ENCODE results near the gene CLBA1.
A peak's percentile ranks its signal among the peaks of the same experiment; 100 is the strongest.
"Not testable (repeated sequence)": the region's sequence is repeated elsewhere in the genome, so short reads cannot be mapped to it uniquely, and the experiment has no call there.

CLBA1 gene

DNA sequence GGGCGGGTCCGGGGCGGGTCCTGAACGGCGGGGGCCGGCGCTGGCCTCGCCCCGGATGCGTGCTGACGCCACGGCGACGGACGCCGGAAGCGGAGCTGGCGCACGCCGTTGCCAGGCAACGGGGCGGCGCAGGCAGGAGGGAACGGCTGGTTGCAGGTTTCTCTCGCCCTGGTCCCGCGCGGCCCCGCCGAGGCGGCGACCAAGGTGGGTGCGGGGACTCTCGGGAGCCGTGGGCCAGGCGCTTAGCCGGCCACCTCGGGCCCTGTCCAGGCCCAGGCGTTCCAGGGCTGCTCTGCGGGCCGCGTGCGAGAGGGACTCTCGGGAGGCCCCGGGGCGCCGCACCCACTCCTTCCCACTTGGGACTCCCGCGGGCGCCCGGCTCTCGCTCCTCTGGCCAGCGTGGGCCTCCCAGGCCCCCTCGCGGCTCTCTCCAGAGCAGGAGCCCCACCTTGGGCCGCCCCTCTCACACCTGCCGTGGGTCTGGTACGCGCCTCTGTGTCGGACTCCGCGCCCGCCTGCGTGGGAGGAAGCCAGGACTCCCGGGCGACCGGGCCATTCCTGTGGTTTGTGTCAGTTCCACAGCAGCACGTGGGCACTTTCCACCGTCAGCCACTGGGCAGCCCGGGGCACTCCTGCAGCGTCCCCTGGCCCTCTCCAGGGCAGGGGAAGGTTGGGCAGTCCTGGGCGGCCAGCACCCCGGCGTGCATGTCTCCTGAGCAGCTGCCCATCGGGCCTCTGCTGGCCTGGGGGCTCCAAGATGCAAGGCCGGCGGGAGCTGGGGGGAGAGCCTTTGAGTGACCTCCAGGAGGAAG lies at the start of gene CLBA1:
CLBA1 (plus strand) TSS at position 114 of the 812 bp plus-strand sequence; CDS start at position 758, 644 bp downstream.
- peak; percentile 88 for DNase-seq

DNA sequence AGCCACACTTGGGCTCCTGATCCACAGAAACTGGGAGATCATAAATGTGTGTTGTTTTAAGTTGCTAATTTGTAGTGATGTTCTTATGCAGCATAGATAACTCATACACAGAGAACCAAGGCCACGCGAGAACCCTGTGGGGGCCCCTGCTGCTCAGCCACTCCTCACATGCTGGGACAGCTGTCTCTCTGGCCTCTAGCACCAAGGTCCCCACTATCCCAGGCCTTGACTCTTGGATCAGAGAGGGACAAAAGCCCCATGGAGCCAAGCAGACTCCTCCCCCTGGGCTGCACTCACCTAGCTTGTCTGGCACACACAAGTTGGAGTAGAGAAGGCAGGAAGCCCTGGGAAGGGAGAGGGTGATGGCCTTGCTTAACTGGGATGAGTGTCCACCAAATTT lies 49.6 kb upstream of the CLBA1 start:
- no peak for DNase-seq

DNA sequence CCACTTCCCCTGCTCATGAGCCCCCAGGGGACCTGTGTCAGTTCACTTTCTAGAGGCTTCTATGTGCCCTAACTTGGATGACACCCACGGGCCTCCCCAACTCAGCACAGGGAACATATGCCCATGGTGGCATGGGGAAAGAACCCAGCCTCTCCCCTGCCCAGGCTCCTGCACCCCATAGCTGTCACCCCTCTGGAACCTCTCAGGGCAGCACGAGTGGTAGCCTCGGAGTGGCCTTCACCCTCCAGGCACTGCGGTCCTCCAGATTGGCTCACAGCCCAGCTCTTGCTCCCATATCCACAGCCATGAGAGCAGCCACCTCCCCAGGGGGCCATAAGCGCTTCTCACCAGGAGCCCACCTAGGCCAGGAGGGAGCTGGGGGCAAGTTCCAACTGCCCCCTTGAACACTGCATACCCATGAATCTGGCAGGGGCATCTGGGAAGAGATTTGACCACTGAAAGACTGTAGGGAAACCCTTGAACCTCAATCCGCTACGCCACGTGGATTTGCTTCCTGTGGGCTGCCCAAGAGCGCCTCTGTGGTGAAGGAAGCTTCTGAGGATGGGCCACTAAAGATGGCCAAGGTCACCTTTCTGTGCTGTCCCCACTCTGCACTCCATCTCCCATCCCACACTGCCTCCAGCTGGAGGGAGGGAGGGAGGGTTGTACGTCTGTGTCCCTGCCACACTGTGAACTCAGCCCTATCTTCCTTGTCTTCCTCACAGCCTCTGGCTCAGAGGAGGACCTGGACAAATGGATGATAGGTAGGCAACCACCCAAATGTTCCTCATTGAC lies 49.0 kb upstream of the CLBA1 start:
- DNase-seq = no peak

DNA sequence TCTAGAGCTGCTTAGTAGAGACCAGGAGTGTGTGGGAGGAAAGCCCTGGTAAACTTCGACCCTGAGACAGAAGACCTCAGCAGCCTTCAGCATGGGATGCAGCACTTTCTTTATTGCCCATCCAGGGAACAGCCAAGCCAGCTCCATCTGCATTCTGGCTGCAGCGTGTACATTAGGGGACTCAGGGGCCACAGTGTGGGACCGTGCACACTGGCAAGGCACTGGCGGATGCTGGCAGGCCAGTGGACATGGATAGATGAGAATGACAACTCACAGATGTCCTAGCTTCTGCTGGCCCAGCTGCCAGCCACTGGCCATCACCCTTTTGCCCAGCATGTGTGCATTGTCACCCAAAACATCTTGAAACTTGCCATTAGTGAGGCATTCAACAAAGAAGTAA lies 48.4 kb upstream of the CLBA1 start:
- no peak for DNase-seq

DNA sequence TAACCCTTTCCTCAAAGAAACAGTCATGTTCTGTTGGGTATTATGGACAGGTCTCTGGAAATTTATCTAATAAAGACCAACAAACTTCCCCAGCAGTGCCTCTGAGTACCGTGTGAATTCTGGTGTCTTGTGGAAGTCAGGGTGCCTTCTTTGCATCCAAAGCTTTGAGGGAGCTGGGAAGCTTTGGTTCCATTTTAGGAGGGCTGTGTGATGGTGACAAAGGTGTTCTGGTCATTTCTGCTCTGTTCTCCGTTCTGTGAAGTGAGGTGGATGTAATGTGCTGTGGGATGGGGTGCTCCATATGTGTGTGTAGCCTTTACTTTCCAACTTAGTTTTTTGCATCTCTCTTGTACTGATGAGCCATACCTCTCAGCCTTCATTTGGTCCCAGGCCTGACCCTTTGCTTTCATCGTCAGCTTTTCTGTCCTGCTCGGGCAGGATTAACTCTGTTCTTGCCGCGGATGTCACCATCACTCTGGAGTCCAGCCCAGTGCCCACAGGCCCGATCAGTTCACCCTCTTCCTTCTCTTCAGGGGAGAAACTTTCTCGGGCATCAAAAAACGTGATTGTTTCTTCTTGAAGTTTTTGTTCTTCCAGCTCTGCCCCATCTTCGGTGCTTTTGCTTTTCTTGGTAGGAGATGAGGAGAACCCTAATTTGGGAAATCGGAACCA lies 47.8 kb upstream of the CLBA1 start:
- no peak for DNase-seq

DNA sequence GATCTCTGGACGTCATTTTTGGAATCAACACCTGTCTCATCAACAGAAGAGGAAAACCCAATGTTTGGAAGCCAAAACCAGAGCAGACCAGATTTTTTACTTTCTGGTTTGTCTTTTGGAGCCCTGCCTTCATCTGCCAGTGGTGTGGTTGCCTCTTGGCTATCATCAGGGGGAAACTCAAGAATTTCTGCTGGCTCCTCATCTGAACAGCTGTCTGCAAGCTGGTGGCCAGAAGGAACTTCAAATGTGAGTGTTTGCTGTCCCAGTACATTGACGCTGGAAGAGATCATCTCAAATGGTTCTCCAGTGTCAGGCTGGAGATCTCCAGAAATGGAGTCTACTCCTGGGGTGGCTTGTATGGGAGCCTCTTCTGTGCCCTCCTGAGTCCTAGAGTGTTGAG lies 47.2 kb upstream of the CLBA1 start:
- no peak for DNase-seq

DNA sequence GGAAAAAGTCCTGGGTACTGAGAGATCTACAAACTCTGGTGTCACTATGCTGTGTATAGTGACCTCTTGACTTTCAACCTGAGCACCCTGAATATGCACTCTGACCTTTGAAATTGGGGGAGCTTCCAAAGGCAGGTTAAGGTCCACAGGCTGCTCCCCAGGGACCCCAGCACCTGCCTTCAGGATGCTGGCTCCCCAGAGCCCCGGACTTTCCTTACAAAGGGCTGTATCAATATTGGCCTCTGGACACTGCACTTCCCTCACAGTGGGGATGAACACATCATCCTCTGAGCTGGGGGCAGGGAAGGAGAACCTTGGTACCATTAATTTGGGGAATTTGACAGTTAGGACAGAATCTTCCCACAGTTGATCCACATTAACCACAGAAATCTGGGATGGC lies 46.6 kb upstream of the CLBA1 start:
- no peak for DNase-seq

DNA sequence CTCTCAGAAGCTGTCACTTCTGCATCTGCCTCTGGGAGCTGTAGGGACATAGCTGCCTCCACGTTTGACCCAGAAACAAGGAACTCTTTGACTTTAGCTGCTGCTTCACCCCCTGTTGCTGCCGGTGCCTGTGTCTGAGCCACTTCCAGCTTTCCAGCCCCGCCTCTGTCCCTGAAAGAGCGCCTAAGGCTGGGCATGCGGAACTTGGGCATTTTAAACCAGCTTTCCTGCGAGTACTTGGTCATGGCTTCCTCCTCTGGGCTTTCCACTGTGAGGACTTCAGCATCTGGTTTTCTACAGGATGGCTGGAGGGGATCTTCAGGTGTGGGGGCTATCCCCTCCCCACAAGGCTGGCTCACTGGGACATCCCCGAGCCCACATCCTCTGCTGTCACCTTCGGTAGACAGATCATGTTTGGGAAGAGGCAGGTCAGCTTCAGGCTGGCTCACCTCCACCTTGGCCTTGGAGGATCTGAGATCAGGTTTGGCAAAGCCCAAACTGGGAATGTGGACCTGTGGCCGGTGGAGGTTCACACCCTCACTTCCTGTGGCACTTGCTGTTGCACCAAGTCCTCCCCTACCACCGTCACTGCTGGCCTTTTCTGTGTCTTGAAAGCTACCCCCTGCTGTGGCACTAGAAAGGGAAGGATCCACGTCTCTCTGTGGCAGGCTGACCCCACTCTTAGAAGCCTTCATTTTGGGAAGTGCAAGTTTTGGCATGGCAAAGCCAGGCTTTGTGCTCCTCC lies 45.8 kb upstream of the CLBA1 start:
- DNase-seq = no peak

DNA sequence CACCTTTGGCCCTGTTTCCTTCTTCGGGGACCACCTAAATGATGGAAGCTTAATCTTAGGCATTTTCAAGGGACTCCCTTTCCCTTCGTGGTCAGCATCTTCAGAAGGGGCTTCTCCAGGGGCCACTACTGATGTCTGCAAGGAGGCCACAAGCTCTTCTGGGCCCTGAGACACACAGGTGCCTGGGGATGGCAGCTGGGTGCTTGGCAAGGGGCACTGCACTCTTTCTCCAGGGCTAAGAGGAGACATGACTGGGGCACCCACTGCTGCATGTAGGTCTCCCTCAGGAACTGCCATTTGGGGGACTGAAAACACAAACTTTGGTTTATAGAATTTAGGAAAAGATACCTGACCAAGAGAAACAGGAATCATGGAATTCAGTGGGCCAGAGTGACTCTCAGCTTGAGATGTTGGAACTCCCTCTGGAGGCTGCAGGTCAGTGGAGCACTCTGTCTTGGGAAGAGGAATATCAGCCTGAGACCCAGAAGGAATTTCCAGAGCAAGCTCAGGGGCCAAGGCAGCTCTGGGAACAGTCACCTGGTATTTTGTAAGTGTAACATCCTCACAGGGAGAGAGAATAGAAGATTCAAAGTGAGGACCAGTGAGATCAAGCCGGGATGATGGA lies 45.0 kb upstream of the CLBA1 start:
- no peak for DNase-seq

DNA sequence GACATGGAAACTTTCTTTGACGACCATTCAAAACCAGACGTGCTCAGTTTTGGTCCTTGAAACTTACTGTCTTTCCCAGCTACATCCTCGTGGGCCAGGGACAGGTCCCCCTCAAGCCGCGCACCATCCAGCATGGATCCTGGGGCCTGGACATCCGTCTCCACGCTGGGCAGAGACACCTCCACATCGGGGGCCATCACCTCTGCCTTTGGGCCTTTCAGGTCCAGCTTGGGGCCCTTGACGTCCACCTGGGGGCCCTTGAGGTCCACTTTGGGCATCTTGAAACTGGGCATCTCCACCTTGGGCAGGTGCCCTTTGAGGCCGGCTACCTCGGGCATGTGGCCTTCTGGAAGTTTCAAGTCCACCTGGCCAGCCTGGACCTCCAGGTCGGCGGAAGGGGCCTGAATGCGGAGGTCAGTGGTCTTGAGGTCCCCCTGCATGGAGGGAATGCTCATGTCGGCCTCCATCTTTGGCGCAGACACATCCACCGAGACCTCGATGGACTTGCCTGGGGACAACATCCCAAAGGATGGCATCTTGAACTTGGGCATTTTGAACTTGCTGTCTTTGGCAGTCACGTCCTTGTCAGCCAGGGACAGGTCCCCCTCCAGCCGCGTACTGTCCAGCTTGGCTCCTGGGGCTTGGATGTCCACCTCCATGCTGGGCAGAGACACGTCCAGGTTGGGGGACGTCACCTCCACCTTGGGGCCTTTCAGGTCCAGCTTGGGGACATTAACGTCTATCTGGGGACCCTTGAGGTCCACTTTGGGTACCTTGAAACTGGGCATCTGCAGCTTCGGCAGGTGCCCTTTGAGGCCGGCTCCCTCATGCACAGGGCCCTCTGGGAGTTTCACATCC lies 43.9 kb upstream of the CLBA1 start:
- DNase-seq = no peak

DNA sequence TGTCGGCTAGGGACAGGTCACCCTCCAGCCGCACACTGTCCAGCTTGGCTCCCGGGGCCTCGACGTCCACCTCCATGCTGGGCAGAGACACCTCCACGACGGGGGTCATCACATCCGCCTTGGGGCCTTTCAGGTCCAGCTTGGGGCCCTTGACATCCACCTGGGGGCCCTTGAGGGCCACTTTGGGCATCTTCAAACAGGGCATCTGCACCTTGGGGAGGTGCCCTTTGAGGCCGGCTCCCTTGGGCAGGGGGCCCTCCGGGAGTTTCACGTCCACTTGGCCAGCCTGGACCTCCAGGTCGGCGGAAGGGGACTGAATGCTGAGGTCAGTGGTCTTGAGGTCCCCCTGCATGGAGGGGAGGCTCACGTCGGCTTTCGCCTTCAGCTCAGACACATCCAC lies 43.0 kb upstream of the CLBA1 start:
- DNase-seq = no peak

DNA sequence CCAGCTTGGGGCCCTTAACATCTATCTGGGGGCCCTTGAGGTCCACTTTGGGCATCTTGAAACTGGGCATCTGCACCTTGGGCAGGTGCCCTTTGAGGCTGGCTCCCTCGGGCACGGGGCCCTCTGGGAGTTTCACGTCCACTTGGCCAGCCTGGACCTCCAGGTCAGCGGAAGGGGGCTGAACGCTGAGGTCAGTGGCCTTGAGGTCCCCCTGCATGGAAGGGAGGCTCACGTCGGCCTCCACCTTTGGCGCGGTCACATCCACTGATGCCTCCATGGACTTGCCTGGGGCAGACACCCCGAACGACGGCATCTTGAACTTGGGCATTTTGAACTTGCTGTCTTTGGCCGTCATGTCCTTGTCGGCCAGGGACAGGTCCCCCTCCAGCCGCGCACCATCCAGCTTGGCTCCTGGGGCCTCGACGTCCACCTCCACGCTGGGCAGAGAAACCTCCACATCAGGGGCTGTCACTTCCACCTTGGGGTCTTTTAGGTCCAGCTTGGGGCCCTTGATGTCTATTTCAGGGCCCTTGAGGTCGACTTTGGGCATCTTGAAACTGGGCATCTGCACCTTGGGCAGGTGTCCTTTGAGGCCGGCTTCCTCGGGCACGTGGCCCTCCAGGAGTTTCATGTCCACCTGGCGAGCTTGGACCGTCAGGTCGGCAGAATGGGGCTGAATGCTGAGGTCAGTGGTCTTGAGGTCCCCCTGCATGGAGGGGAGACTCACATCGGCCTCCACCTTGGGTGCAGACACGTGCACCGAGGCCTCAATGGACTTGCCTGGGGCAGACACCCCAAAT lies 42.2 kb upstream of the CLBA1 start:
- DNase-seq = not testable (repeated sequence)

DNA sequence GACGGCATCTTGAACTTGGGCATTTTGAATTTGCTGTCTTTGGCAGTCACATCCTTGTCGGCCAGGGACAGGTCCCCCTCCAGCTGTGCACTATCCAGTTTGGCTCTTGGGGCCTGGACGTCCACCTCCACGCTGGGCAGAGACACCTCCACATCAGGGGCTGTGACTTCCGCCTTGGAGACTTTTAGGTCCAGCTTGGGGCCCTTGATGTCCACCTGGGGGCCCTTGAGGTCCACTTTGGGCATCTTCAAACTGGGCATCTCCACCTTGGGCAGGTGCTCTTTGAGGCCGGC lies 41.6 kb upstream of the CLBA1 start:
- DNase-seq = not testable (repeated sequence)

DNA sequence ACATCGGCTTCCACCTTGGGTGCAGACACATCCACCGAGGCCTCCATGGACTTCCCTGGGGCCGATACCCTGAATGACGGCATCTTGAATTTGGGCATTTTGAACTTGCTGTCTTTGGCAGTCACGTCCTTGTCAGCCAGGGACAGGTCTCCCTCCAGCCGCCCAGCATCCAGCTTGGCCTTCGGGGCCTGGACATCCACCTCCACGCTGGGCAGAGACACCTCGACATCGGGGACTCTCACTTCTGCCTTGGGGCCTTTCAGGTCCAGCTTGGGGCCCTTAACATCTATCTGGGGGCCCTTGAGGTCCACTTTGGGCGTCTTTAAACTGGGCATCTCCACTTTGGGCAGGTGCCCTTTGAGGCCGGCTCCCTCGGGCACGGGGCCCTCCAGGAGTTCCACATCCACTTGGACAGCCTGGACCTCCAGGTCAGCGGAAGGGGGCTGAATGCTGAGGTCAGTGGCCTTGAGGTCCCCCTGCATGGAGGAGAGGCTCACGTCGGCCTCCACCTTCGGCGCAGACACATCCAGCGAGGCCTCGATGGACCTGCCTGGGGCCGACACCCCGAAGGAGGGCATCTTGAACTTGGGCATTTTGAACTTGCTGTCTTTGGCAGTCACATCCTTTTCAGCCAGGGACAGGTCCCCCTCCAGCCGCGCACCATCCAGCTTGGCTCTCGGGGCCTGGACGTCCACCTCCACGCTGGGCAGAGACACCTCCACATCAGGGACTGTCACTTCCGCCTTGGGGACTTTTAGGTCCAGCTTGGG lies 41.0 kb upstream of the CLBA1 start:
- not testable (repeated sequence) for DNase-seq

DNA sequence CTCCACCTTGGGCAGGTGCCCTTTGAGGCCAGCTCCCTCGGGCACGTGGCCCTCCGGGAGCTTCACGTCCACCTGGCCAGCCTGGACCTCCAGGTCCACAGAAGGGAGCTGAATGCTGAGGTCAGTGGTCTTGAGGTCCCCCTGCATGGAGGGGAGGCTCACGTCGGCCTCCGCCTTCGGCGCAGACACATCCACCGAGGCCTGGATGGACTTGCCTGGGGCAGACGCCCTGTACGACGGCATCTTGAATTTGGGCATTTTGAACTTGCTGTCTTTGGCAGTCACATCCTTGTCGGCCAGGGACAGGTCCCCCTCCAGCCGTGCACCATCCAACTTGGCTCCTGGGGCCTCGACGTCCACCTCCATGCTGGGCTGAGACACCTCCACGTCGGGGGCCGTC lies 40.3 kb upstream of the CLBA1 start:
- DNase-seq = not testable (repeated sequence)

DNA sequence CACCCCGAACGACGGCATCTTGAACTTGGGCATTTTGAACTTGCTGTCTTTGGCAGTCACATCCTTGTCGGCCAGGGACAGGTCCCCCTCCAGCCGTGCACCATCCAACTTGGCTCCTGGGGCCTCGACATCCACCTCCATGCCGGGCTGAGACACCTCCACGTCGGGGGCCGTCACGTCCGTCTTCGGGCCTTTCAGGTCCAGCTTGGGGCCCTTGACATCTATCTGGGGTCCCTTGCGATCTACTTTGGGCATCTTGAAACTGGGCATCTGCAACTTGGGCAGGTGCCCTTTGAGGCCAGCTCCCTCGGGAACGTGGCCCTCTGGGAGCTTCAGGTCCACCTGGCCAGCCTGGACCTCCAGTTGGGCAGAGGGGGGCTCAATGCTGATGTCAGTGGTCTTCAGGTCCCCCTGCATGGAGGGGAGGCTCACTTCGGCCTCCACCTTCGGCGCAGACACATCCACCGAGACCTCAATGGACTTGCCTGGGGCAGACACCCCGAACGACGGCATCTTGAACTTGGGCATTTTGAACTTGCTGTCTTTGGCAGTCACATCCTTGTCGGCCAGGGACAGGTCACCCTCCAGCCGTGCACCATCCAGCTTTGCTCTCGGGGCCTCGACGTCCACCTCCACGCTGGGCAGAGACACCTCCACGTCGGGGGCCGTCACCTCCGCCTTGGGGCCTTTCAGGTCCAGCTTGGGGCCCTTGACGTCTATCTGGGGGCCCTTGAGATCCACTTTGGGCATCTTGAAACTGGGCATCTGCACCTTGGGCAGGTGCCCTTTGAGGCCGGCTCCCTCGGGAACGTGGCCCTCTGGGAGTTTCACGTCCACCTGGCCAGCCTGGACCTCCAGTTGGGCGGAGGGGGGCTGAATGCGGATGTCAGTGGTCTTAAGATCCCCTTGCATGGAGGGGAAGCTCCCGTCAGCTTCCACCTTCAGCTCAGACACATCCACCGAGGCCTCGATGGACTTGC lies 39.3 kb upstream of the CLBA1 start:
- not testable (repeated sequence) for DNase-seq

DNA sequence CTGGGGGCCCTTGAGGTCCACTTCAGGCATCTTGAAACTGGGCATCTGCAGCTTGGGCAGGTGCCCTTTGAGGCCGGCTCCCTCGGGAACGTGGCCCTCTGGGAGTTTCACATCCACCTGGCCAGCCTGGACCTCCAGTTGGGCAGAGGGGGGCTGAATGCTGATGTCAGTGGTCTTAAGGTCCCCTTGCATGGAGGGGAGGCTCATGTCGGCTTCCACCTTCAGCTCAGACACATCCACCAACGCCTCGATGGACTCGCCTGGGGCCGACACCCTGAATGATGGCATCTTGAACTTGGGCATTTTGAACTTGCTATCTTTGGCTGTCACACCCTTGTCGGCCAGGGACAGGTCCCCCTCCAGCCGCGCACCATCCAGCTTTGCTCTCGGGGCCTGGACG lies 38.4 kb upstream of the CLBA1 start:
- not testable (repeated sequence) for DNase-seq

DNA sequence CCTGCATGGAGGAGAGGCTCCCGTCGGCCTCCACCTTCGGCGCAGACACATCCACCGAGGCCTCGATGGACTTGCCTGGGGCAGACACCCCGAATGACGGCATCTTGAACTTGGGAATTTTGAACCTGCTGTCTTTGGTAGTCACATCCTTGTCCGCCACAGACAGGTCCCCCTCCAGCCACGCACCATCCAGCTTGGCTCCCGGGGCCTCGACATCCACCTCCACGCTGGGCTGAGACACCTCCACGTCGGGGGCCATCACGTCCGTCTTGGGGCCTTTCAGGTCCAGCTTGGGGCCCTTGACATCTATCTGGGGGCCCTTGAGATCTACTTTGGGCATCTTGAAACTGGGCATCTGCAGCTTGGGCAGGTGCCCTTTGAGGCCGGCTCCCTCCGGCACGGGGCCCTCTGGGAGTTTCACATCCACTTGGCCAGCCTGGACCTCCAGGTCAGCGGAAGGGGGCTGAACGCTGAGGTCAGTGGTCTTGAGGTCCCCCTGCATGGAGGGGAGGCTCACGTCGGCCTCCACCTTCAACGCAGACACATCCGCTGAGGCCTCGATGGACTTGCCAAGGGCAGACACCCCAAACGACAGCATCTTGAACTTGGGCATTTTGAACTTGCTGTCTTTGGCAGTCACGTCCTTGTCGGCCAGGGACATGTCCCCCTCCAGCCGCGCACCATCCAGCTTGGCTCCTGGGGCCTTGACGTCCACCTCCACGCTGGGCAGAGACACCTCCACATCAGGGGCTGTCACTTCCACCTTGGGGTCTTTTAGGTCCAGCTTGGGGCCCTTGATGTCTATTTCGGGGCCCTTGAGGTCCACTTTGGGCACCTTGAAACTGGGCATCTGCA lies 37.5 kb upstream of the CLBA1 start:
- not testable (repeated sequence) for DNase-seq
